Colonic mucosa (tissue), 4 donors: ENCODE data around the gene PTPRN2. TPM values are rescaled to one million over a fixed set of nuclear protein-coding genes. Genes with fewer than 3 reads are reported as not detected.
"Not testable (repeated sequence)": the region's sequence is repeated elsewhere in the genome, so short reads cannot be mapped to it uniquely, and the experiment has no call there.

Experiments
- DNase-seq: peaks from one replicate; pipeline ENCODE4 v3.0.0-alpha.2; 2020
- H3K27ac ChIP-seq: fragments of 200-600 bp; one replicate; pipeline ENCODE4 v1.8.0; 2021
- H3K27me3 ChIP-seq: fragments of 200-600 bp; one replicate; pipeline ENCODE4 v1.8.0; 2021
- H3K36me3 ChIP-seq: fragments of 200-600 bp; one replicate; pipeline ENCODE4 v1.8.0; 2021
- H3K4me1 ChIP-seq: fragments of 200-600 bp; one replicate; pipeline ENCODE4 v1.8.0; 2021; ENCODE audit warnings: mild to moderate bottlenecking
- H3K4me3 ChIP-seq: fragments of 200-600 bp; one replicate; pipeline ENCODE4 v1.8.0; 2021
- H3K9ac ChIP-seq, 2 donors: one replicate each; pipeline ENCODE4 v1.7.0; 2013; ENCODE audit warnings: control low read depth in 2 of 2, low read depth in 2 of 2, low read length in 2 of 2
- H3K9me3 ChIP-seq: fragments of 200-600 bp; one replicate; pipeline ENCODE4 v1.8.0; 2021
- CTCF ChIP-seq: fragments of 200-600 bp; IDR thresholded peaks from one replicate; pipeline ENCODE4 v1.8.0; 2022; ENCODE audit warnings: antibody characterized with exemption, mild to moderate bottlenecking
- intact Hi-C: fragments of 100-400 bp; cut with DNase I; formaldehyde crosslinking; loops from one replicate; pipeline ENCODE4 v1.14.1; 2022
- total RNA-seq, 2 donors: library from RNA; stranded (reverse); fragmentation: NEBNext Ultra II Directional in 1 of 2; extraction: Animal tissue kit (Norgen Biotek cat#: 25700) in 1 of 2; gene quantifications; one replicate each; pipeline ENCODE4 v1.2.1, GENCODE V29; 2021
- donor health status: healthy.
- donor health status: DM: no; HTN: no; CAD: no.
- donor health status: DM: no; HTN: no; CAD: no.

Gene PTPRN2
- total RNA-seq, 2 donors from 2014 or later, result 14.7 to 21.6 TPM

GRCh38 chr7:157736341-157736740 is 851.3 kb downstream of the PTPRN2 start:
- Histone ChIP-seq H3K27ac (no peak overlapping the region), H3K9ac (no peak overlapping the region), H3K4me3 (no peak overlapping the region), H3K36me3 (no peaks in the 10 kb centered on the region), H3K9me3 (no peaks in the 10 kb centered on the region), H3K4me1 (no peaks in the 10 kb centered on the region), H3K27me3 (no peaks in the 10 kb centered on the region)
- DNase-seq, result no peak
- intact Hi-C loops, result no loop called here
- TF ChIP-seq CTCF, result no peak

DNA sequence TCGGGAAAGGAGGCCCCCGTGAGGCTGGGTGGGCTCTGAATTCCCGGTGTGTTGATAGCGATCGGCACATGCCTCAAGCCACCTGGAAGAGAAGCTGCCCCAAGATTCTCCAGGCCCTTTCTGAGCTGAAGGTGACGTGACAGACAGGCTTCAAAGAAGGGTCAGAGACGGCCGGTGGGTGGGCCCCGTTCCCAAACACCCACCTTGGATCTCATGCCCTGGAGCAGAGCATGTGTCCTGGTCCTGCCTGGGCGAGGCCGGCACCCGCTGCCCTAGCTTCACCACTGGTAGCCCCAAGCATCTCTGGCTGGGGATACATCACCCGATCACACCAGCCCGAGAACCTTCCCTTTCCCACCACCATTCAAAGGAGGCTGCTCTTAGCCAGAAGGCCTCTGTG is 851.8 kb downstream of the PTPRN2 start:
- H3K9ac ChIP-seq, result no peak overlapping the region
- intact Hi-C loops, result no loop called here
- H3K36me3 ChIP-seq, result no peaks in the 10 kb centered on the region
- no peak for TF ChIP-seq CTCF
- no peaks in the 10 kb centered on the region for H3K9me3 ChIP-seq
- H3K27ac ChIP-seq, result no peak overlapping the region
- no peaks in the 10 kb centered on the region for H3K27me3 ChIP-seq
- no peak overlapping the region for H3K4me3 ChIP-seq
- no peak for DNase-seq
- no peaks in the 10 kb centered on the region for H3K4me1 ChIP-seq

GRCh38 chr7:157734676-157735640 is 852.7 kb downstream of the PTPRN2 start:
- Histone ChIP-seq H3K4me1 (no peaks in the 10 kb centered on the region), H3K27me3 (no peaks in the 10 kb centered on the region), H3K9me3 (no peaks in the 10 kb centered on the region), H3K27ac (no peak overlapping the region), H3K4me3 (no peak overlapping the region), H3K36me3 (no peaks in the 10 kb centered on the region), H3K9ac (no peak overlapping the region)
- TF ChIP-seq CTCF, result no peak
- no peak for DNase-seq
- intact Hi-C loops, result no loop called here

DNA sequence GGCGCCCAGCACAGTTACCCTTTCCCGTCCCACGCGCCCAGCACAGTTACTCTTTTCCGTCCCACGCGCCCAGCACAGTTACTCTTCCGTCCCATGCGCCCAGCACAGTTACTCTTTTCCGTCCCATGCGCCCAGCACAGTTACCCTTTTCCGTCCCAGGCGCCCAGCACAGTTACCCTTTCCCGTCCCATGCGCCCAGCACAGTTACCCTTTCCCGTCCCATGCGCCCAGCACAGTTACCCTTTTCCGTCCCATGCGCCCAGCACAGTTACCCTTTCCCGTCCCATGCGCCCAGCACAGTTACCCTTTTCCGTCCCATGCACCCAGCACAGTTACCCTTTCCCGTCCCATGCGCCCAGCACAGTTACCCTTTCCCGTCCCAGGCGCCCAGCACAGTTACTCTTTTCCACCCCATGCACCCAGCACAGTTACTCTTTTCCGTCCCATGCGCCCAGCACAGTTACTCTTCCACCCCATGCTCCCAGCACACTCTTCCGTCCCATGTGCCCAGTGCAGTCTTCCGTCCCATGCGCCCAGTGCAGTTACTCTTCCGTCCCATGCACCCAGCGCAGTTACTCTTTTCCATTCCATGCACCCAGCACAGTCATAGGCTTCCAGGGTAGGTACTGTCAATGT is 853.7 kb downstream of the PTPRN2 start:
- intact Hi-C loops, H3K27me3 ChIP-seq, H3K36me3 ChIP-seq, DNase-seq, H3K4me3 ChIP-seq, H3K27ac ChIP-seq, H3K4me1 ChIP-seq, H3K9ac ChIP-seq, H3K9me3 ChIP-seq: not testable (repeated sequence)

GRCh38 chr7:157731126-157731525 is 856.5 kb downstream of the PTPRN2 start:
- no peak overlapping the region for H3K27ac ChIP-seq
- TF ChIP-seq CTCF, result no peak
- no peaks in the 10 kb centered on the region for H3K9me3 ChIP-seq
- no peak overlapping the region for H3K4me3 ChIP-seq
- H3K36me3 ChIP-seq, result no peaks in the 10 kb centered on the region
- intact Hi-C loops, result no loop called here
- DNase-seq, result no peak
- H3K4me1 ChIP-seq, result no peaks in the 10 kb centered on the region
- H3K27me3 ChIP-seq, result no peaks in the 10 kb centered on the region
- H3K9ac ChIP-seq, result no peak overlapping the region

- Histone ChIP-seq H3K27me3 (no peaks in the 10 kb centered on the region), H3K27ac (no peak overlapping the region), H3K36me3 (no peaks in the 10 kb centered on the region), H3K4me3 (no peak overlapping the region), H3K9me3 (no peaks in the 10 kb centered on the region), H3K4me1 (no peaks in the 10 kb centered on the region), H3K9ac (no peak overlapping the region)
- TF ChIP-seq CTCF, result no peak
- DNase-seq, result no peak
- intact Hi-C loops, result no loop called here
Observed at GRCh38 chr7:157730614-157731013, 857.0 kb downstream of the PTPRN2 start.
